Sigmoid colon (tissue), 7 donors: ENCODE measurements around the gene VSTM4. TPM values are rescaled to one million over a fixed set of nuclear protein-coding genes. Genes with fewer than 3 reads are reported as not detected.

Experiments used
- DNase-seq: peaks from one replicate; pipeline ENCODE4 v3.0.0-alpha.2; 2019
- H3K27ac ChIP-seq, 4 donors: fragments of 200-600 bp; sonication (generic); one replicate each; pipeline ENCODE4 v1.5.1; 2016 to 2019; ENCODE audit warnings: mild to moderate bottlenecking in 1 of 4
- H3K27me3 ChIP-seq, 3 donors: fragments of 200-600 bp; sonication (generic); one replicate each; pipeline ENCODE4 v1.5.1; 2019; ENCODE audit warnings: mild to moderate bottlenecking in 1 of 3
- H3K36me3 ChIP-seq, 4 donors: fragments of 200-600 bp; sonication (generic); one replicate each; pipeline ENCODE4 v1.5.1; 2016 to 2019
- H3K4me1 ChIP-seq, 4 donors: fragments of 200-600 bp; sonication (generic); one replicate each; pipeline ENCODE4 v1.5.1; 2017 to 2019
- H3K4me3 ChIP-seq, 4 donors: fragments of 200-600 bp; sonication (generic); one replicate each; pipeline ENCODE4 v1.5.1; 2017 to 2019; ENCODE audit warnings: mild to moderate bottlenecking in 2 of 4, moderate library complexity in 1 of 4
- H3K9me3 ChIP-seq, 4 donors: fragments of 200-600 bp in 3 of 4; sonication (generic) in 3 of 4; one replicate each; pipeline versions ENCODE4 v1.5.1 to v1.6.1; 2013 to 2019
- CTCF ChIP-seq, 4 experiments: fragments of 450-650 bp in 3 of 4; fragments of 200-600 bp in 1 of 4; IDR thresholded peaks; one replicate each; pipeline ENCODE4 v1.5.1; 2016 to 2019; ENCODE audit warnings: antibody characterized with exemption in 4 of 4, mild to moderate bottlenecking in 3 of 4, moderate library complexity in 2 of 4
- EP300 ChIP-seq, 4 donors: sonication (generic); formaldehyde crosslinking; IDR thresholded peaks; one replicate each; pipeline ENCODE4 v1.6.1; 2017; ENCODE audit warnings: antibody characterized with exemption in 4 of 4
- POLR2A ChIP-seq, 2 donors: fragments of 450-650 bp; IDR thresholded peaks; one replicate each; pipeline ENCODE4 v1.6.1; 2016; ENCODE audit warnings: antibody characterized with exemption in 2 of 2, mild to moderate bottlenecking in 2 of 2, moderate library complexity in 2 of 2
- POLR2AphosphoS5 ChIP-seq, 4 donors: sonication (generic); formaldehyde crosslinking; IDR thresholded peaks; one replicate each; pipeline ENCODE4 v1.6.1; 2017; ENCODE audit warnings: antibody characterized with exemption in 4 of 4
- WGBS, 2 donors: extraction: QIAGEN DNeasy Blood & Tissue Kit; methylation state at CpG; one replicate each; pipeline ENCODE4 v1.1.7; 2013; 5-methylcytosine and 5-hydroxymethylcytosine counted together
- intact Hi-C: fragments of 100-400 bp; cut with DNase I; formaldehyde crosslinking; loops from one replicate; pipeline ENCODE4 v1.15.1; 2023
- polyA plus RNA-seq, 3 donors: library from polyadenylated mRNA; stranded (reverse); fragments of 200-250 nt; gene quantifications; one replicate each; pipeline ENCODE4 v1.2.3, GENCODE V29; 2013
- total RNA-seq, 4 donors: library from RNA; depleted of rRNA; stranded (reverse); fragments of >200 nt; gene quantifications; one replicate each; pipeline ENCODE4 v1.1.0, GENCODE V29; 2016
- donor health status: healthy with polysubstance abuse.
- donor health status: Bipolar disorder and iron deficiency.
- donor health status: healthy.

VSTM4 gene
- total and polyA plus RNA-seq, 7 donors: 0.23 to 13.3 (median 9.5) TPM

- WGBS, 2 donors: 60 to 65% methylated on average over 17 of the region's 17 CpGs
- Histone ChIP-seq H3K36me3 (no peaks in the 10 kb centered on the region), H3K4me3 (no peak overlapping the region), H3K27me3 (no peaks in the 10 kb centered on the region), H3K4me1 (no peaks in the 10 kb centered on the region), H3K27ac (no peak overlapping the region), H3K9me3 (peaks cover 0 to 3% (median 0%) of the 10 kb centered on the region in 4 donors)
- intact Hi-C loops: no loop called here
- TF ChIP-seq EP300 (IDR thresholded peaks at IDR 0.05) (no peak), POLR2A (IDR thresholded peaks at IDR 0.05) (no peak), POLR2AphosphoS5 (IDR thresholded peaks at IDR 0.05) (no peak), CTCF (IDR thresholded peaks at IDR 0.05) (no peak)
- no peak for DNase-seq
Observed at GRCh38 chr10:49001870-49002672, 113.3 kb downstream of the VSTM4 start.

GRCh38 chr10:49001402-49001801 is 113.9 kb downstream of the VSTM4 start:
- no peaks in the 10 kb centered on the region for H3K27me3 ChIP-seq
- intact Hi-C loops: no loop called here
- no peaks in the 10 kb centered on the region for H3K36me3 ChIP-seq
- no peak for DNase-seq
- H3K4me1 ChIP-seq: no peaks in the 10 kb centered on the region
- WGBS, 2 donors: 55 to 77% methylated on average over 9 of the region's 9 CpGs
- peaks cover 0 to 3% (median 0%) of the 10 kb centered on the region in 4 donors for H3K9me3 ChIP-seq
- no peak overlapping the region for H3K4me3 ChIP-seq
- H3K27ac ChIP-seq: no peak overlapping the region
- TF ChIP-seq POLR2A (IDR thresholded peaks at IDR 0.05) (no peak), POLR2AphosphoS5 (IDR thresholded peaks at IDR 0.05) (no peak), CTCF (IDR thresholded peaks at IDR 0.05) (no peak), EP300 (IDR thresholded peaks at IDR 0.05) (no peak)

- no peaks in the 10 kb centered on the region for H3K4me1 ChIP-seq
- peaks cover 0 to 3% (median 0%) of the 10 kb centered on the region in 4 donors for H3K9me3 ChIP-seq
- H3K27me3 ChIP-seq: no peaks in the 10 kb centered on the region
- WGBS, 2 donors: 80 to 88% methylated on average over 13 of the region's 13 CpGs
- H3K36me3 ChIP-seq: no peaks in the 10 kb centered on the region
- H3K4me3 ChIP-seq: no peak overlapping the region
- DNase-seq: no peak
- intact Hi-C loops: no loop called here
- TF ChIP-seq EP300 (IDR thresholded peaks at IDR 0.05) (no peak), POLR2AphosphoS5 (IDR thresholded peaks at IDR 0.05) (no peak), POLR2A (IDR thresholded peaks at IDR 0.05) (no peak), CTCF (IDR thresholded peaks at IDR 0.05) (no peak)
- H3K27ac ChIP-seq: no peak overlapping the region
Observed at GRCh38 chr10:49000437-49001398, 114.6 kb downstream of the VSTM4 start.

GRCh38 chr10:48999346-48999745 is 116.0 kb downstream of the VSTM4 start:
- 46 to 74% methylated on average over 2 of the region's 2 CpGs for WGBS, 2 donors
- no peak overlapping the region for H3K27ac ChIP-seq
- no peak for DNase-seq
- intact Hi-C loops: no loop called here
- H3K4me1 ChIP-seq: no peaks in the 10 kb centered on the region
- no peaks in the 10 kb centered on the region for H3K36me3 ChIP-seq
- no peak overlapping the region for H3K4me3 ChIP-seq
- H3K27me3 ChIP-seq: no peaks in the 10 kb centered on the region
- TF ChIP-seq CTCF (IDR thresholded peaks at IDR 0.05): no peak
- no peak for TF ChIP-seq POLR2A (IDR thresholded peaks at IDR 0.05)
- TF ChIP-seq EP300 (IDR thresholded peaks at IDR 0.05): no peak
- no peak for TF ChIP-seq POLR2AphosphoS5 (IDR thresholded peaks at IDR 0.05)
- no peaks in the 10 kb centered on the region for H3K9me3 ChIP-seq
